ENCODE data around the gene SORCS1. TPM values are rescaled to one million over a fixed set of nuclear protein-coding genes. Genes with fewer than 3 reads are reported as not detected.

SORCS1 gene
- total and polyA plus RNA-seq, 2 experiments from 2014 or later, result 2.9 to 8.9 TPM

- Histone ChIP-seq H2AFZ (no peak overlapping the region), H3K36me3 (ENCODE audit: insufficient read depth) (no peaks in the 10 kb centered on the region), H3K4me2 (no peak overlapping the region), H3F3A (replicated peaks; ENCODE audit: low read depth) (no peaks in the 10 kb centered on the region), H3K79me2 (replicated peaks; ENCODE audit: insufficient read depth) (no peaks in the 10 kb centered on the region), H3K4me1 (ENCODE audit: insufficient read depth) (peaks cover 8% of the 10 kb centered on the region; the same call in 1 of the 2 replicates), H3K9me2 (ENCODE audit: insufficient read depth) (no peaks in the 10 kb centered on the region; the same call in 1 of the 2 replicates), H3K4me3 (no peak overlapping the region), H4K20me1 (replicated peaks; ENCODE audit: insufficient read depth) (no peaks in the 10 kb centered on the region), H3K27ac (ENCODE audit: low read depth) (no peak overlapping the region), H3K27me3 (ENCODE audit: insufficient read depth) (no peaks in the 10 kb centered on the region)
- Mint-ChIP-seq H3K27me3 (ENCODE audit: insufficient read depth, low read depth, poor library complexity) (no peaks in the 10 kb centered on the region), H3K4me3 (no peak overlapping the region), H3K9me3 (no peaks in the 10 kb centered on the region; the same call in 2 of the 3 replicates), H3K4me1 (peaks cover 18% of the 10 kb centered on the region; the same call in 2 of the 3 replicates), H3K27ac (peak overlapping the region; percentile 67; the same call in 1 of the 2 replicates), H3K36me3 (ENCODE audit: low read depth) (no peaks in the 10 kb centered on the region)
- DNase-seq (ENCODE audit: low spot score), result no peak
- no peak for TF ChIP-seq EZH2 (IDR thresholded peaks at IDR 0.05; ENCODE audit: low read depth, unreplicated experiment)
- TF ChIP-seq CREB1 (CRISPR knock-in tag; IDR thresholded peaks at IDR 0.05; ENCODE audit: low read depth), result no peak
- no peak for ATAC-seq
These were observed 112.7 kb downstream of the SORCS1 start for GRCh38 chr10:107051769-107052168.

- peaks cover 3% of the 10 kb centered on the region; the same call in 2 of the 3 replicates for H3K4me1 Mint-ChIP-seq
- H3K27ac Mint-ChIP-seq, result no peak overlapping the region; the same call in 1 of the 2 replicates
- H3K79me2 ChIP-seq (replicated peaks; ENCODE audit: insufficient read depth), result no peaks in the 10 kb centered on the region
- ATAC-seq (no peak), DNase-seq (ENCODE audit: low spot score) (no peak)
- H3K4me3 ChIP-seq, result no peak overlapping the region
- H3F3A ChIP-seq (replicated peaks; ENCODE audit: low read depth), result no peaks in the 10 kb centered on the region
- H3K27me3 Mint-ChIP-seq (ENCODE audit: insufficient read depth, low read depth, poor library complexity), result no peaks in the 10 kb centered on the region
- H3K4me2 ChIP-seq, result no peak overlapping the region
- H3K4me1 ChIP-seq (ENCODE audit: insufficient read depth), result no peaks in the 10 kb centered on the region
- H4K20me1 ChIP-seq (replicated peaks; ENCODE audit: insufficient read depth), result no peaks in the 10 kb centered on the region
- no peak overlapping the region for H2AFZ ChIP-seq
- H3K27ac ChIP-seq (ENCODE audit: low read depth), result no peak overlapping the region
- H3K9me3 Mint-ChIP-seq, result no peaks in the 10 kb centered on the region
- H3K36me3 ChIP-seq (ENCODE audit: insufficient read depth), result no peaks in the 10 kb centered on the region
- no peaks in the 10 kb centered on the region for H3K36me3 Mint-ChIP-seq (ENCODE audit: low read depth)
- no peaks in the 10 kb centered on the region for H3K27me3 ChIP-seq (ENCODE audit: insufficient read depth)
- 0 out of 2 replicates have a peak, but pooled peaks cover 3% of the 10 kb centered on the region for H3K9me2 ChIP-seq (ENCODE audit: insufficient read depth)
- no peak overlapping the region for H3K4me3 Mint-ChIP-seq
- TF ChIP-seq ZNF462 (CRISPR knock-in tag; IDR thresholded peaks at IDR 0.05) (no peak), EZH2 (IDR thresholded peaks at IDR 0.05; ENCODE audit: low read depth, unreplicated experiment) (no peak), POLR2AphosphoS5 (IDR thresholded peaks at IDR 0.05; ENCODE audit: low read depth) (no peak), ZNF114 (CRISPR knock-in tag; IDR thresholded peaks at IDR 0.05) (no peak), NANOG (IDR thresholded peaks at IDR 0.05; ENCODE audit: borderline replicate concordance) (no peak), CTCF (conservative IDR thresholded peaks at IDR 0.05; ENCODE audit: low read depth in 2 of 2) (no peak), JUNB (IDR thresholded peaks at IDR 0.05; ENCODE audit: unreplicated experiment) (no peak), ETS1 (IDR thresholded peaks at IDR 0.05) (no peak), ZNF331 (CRISPR knock-in tag; IDR thresholded peaks at IDR 0.05; ENCODE audit: low read depth) (no peak), CREB1 (CRISPR knock-in tag; IDR thresholded peaks at IDR 0.05; ENCODE audit: low read depth) (no peak), EZH2phosphoT487 (IDR thresholded peaks at IDR 0.05; ENCODE audit: unreplicated experiment) (no peak), STAT1 (IDR thresholded peaks at IDR 0.05; ENCODE audit: unreplicated experiment) (no peak)
These were observed 121.0 kb downstream of the SORCS1 start for GRCh38 chr10:107043461-107043860.

Data from GM23338 (cell line).